ENCODE data around the gene TSHR. TPM values are rescaled to one million over a fixed set of nuclear protein-coding genes. Genes with fewer than 3 reads are reported as not detected.

The TSHR gene
- total and polyA plus RNA-seq, 9 donors = 0.20 to 1.0 (median 0.37) TPM

- 100% methylated on average over 1 of the region's 5 CpGs for WGBS (ENCODE audit: insufficient coverage)
- Histone ChIP-seq H3K4me1 (ENCODE audit: control insufficient read depth, insufficient read depth, low read length) (no peaks in the 10 kb centered on the region), H3K27me3 (ENCODE audit: control insufficient read depth, insufficient read depth, low read length) (no peaks in the 10 kb centered on the region), H3K4me3 (ENCODE audit: low read length) (no peak overlapping the region), H3K36me3 (ENCODE audit: control insufficient read depth, insufficient read depth, low read length) (peaks cover 9% of the 10 kb centered on the region), H3K9me3 (replicated peaks; ENCODE audit: control insufficient read depth, low read depth, low read length) (no peaks in the 10 kb centered on the region), H3K27ac (ENCODE audit: low read length) (no peak overlapping the region)
- no peak for DNase-seq
These were observed 232.6 kb downstream of the TSHR start for GRCh38 chr14:81187832-81188522.

GRCh38 chr14:81192594-81192993, 237.2 kb downstream of the TSHR start:
- Histone ChIP-seq H3K36me3 (ENCODE audit: control insufficient read depth, insufficient read depth, low read length) (peaks cover 24% of the 10 kb centered on the region), H3K4me1 (ENCODE audit: control insufficient read depth, insufficient read depth, low read length) (no peaks in the 10 kb centered on the region), H3K27me3 (ENCODE audit: control insufficient read depth, insufficient read depth, low read length) (no peaks in the 10 kb centered on the region), H3K9me3 (replicated peaks; ENCODE audit: control insufficient read depth, low read depth, low read length) (no peaks in the 10 kb centered on the region), H3K27ac (ENCODE audit: low read length) (no peak overlapping the region), H3K4me3 (ENCODE audit: low read length) (no peak overlapping the region)
- WGBS (ENCODE audit: insufficient coverage) = no CpG with 5 or more reads among the region's 2 CpGs
- no peak for DNase-seq

GRCh38 chr14:81193924-81194633, 238.7 kb downstream of the TSHR start:
- 80% methylated on average over 3 of the region's 3 CpGs for WGBS (ENCODE audit: insufficient coverage)
- H3K27ac ChIP-seq (ENCODE audit: low read length) = no peak overlapping the region
- no peaks in the 10 kb centered on the region for H3K9me3 ChIP-seq (replicated peaks; ENCODE audit: control insufficient read depth, low read depth, low read length)
- no peak overlapping the region for H3K4me3 ChIP-seq (ENCODE audit: low read length)
- H3K4me1 ChIP-seq (ENCODE audit: control insufficient read depth, insufficient read depth, low read length) = no peaks in the 10 kb centered on the region
- H3K36me3 ChIP-seq (ENCODE audit: control insufficient read depth, insufficient read depth, low read length) = peaks cover 24% of the 10 kb centered on the region
- H3K27me3 ChIP-seq (ENCODE audit: control insufficient read depth, insufficient read depth, low read length) = no peaks in the 10 kb centered on the region
- no peak for DNase-seq

Other genes starting within 250 kb of the TSHR start
- gene CEP128, start 13.9 kb upstream of the TSHR start, total RNA-seq = 4.2 TPM
- 1 to 10 TPM; 2.9 to 4.9 (median 4.0) TPM for gene CEP128, start 13.9 kb upstream of the TSHR start, polyA plus RNA-seq (ENCODE audit: insufficient read depth in 1 of 8, insufficient read length in 8 of 8, low replicate concordance in 1 of 8)